CD4-positive, alpha-beta T cell (primary cell): Measurements from ENCODE around the gene GRIPAP1. TPM values are rescaled to one million over a fixed set of nuclear protein-coding genes. Genes with fewer than 3 reads are reported as not detected.

Experiments used
- ATAC-seq: fragments of 200-7000 bp; cut with Tn5 transposase; one replicate; pipeline ENCODE4 v1.10.0; 2022; ENCODE audit warnings: mild to moderate bottlenecking; ENCODE audit not compliant: poor library complexity
- CTCF ChIA-PET: fragments of 350-600 bp; sonication (Branson Sonifier 250); formaldehyde crosslinking; loops from one replicate; lab custom pipeline; 2021; ENCODE audit warnings: antibody characterized with exemption, inconsistent platforms; lab: Charles Lee
- POLR2A ChIA-PET: fragments of 350-600 bp; sonication (Branson Sonifier 250); formaldehyde crosslinking; loops from one replicate; lab custom pipeline; 2021; ENCODE audit warnings: antibody characterized with exemption, inconsistent platforms; lab: Charles Lee
- DNase-seq, 14 experiments: peaks; one replicate each; pipeline ENCODE4 v3.0.0-alpha.2; 2013 to 2020; ENCODE audit warnings: mixed read lengths in 2 of 14
- H3K27ac ChIP-seq, 2 donors: one replicate each; pipeline versions ENCODE4 v1.5.1 to v1.7.0; 2013; ENCODE audit warnings: low read length in 2 of 2, low read depth in 1 of 2, mild to moderate bottlenecking in 1 of 2
- H3K27me3 ChIP-seq, 2 experiments: 1 replicate in 1 of 2; 2 replicates in 1 of 2; pipeline versions ENCODE4 v1.6.1 to v1.7.0; 2013; ENCODE audit warnings: low read length in 2 of 2, control low read depth in 1 of 2, mild to moderate bottlenecking in 1 of 2, moderate library complexity in 1 of 2; ENCODE audit not compliant: insufficient read depth in 2 of 2, control insufficient read depth in 1 of 2
- H3K36me3 ChIP-seq: one replicate; pipeline ENCODE4 v1.6.1; 2013; ENCODE audit warnings: low read length, control low read depth; ENCODE audit not compliant: insufficient read depth
- H3K4me1 ChIP-seq: one replicate; pipeline ENCODE4 v1.6.1; 2013; ENCODE audit warnings: low read length, control low read depth; ENCODE audit not compliant: insufficient read depth
- H3K4me3 ChIP-seq: one replicate; pipeline ENCODE4 v1.5.1; 2013; ENCODE audit warnings: mild to moderate bottlenecking, low read length, moderate library complexity
- H3K9me3 ChIP-seq, 2 experiments: 1 replicate in 1 of 2; 2 replicates in 1 of 2; pipeline versions ENCODE4 v1.6.1 to v1.7.0; 2013; ENCODE audit warnings: low read length in 2 of 2, mild to moderate bottlenecking in 2 of 2, control low read depth in 1 of 2, moderate library complexity in 1 of 2; ENCODE audit not compliant: control insufficient read depth in 1 of 2, insufficient read depth in 1 of 2
- H3K27ac Mint-ChIP-seq: one replicate; pipeline ENCODE4 v1.8.0; 2020; ENCODE audit warnings: mixed read lengths
- H3K27me3 Mint-ChIP-seq: one replicate; pipeline ENCODE4 v1.8.0; 2021; ENCODE audit warnings: mixed read lengths
- H3K36me3 Mint-ChIP-seq: one replicate; pipeline ENCODE4 v1.8.0; 2021; ENCODE audit warnings: low read depth, mixed read lengths
- H3K4me1 Mint-ChIP-seq: one replicate; pipeline ENCODE4 v1.8.0; 2021; ENCODE audit warnings: low read depth, mixed read lengths
- H3K4me3 Mint-ChIP-seq: one replicate; pipeline ENCODE4 v1.8.0; 2020; ENCODE audit warnings: mild to moderate bottlenecking, mixed read lengths
- H3K9me3 Mint-ChIP-seq: one replicate; pipeline ENCODE4 v1.8.0; 2020; ENCODE audit warnings: mixed read lengths
- intact Hi-C, 2 experiments: fragments of 100-400 bp; cut with DNase I in 1 of 2; cut with micrococcal nuclease in 1 of 2; formaldehyde crosslinking; loops; one replicate each; pipeline versions ENCODE4 v1.15.1 to v1.9.0; 2023 to 2025; cut with DNase I, micrococcal nuclease
- total RNA-seq, 174 experiments: library from RNA in 2 of 174; stranded (reverse) in 2 of 174; gene quantifications; one replicate each; pipeline ENCODE4 v1.2.3 and lab custom pipeline; 2021 to 2026
- TF ChIP-seq, protein P1 (sequence below): fragments of 200-600 bp; IDR thresholded peaks from one replicate; pipeline ENCODE4 v1.8.0; 2022; ENCODE audit warnings: antibody characterized with exemption, mild to moderate bottlenecking

The GRIPAP1 gene
- total RNA-seq, 2 experiments from 2014 or later, result 100 to 101 TPM

DNA sequence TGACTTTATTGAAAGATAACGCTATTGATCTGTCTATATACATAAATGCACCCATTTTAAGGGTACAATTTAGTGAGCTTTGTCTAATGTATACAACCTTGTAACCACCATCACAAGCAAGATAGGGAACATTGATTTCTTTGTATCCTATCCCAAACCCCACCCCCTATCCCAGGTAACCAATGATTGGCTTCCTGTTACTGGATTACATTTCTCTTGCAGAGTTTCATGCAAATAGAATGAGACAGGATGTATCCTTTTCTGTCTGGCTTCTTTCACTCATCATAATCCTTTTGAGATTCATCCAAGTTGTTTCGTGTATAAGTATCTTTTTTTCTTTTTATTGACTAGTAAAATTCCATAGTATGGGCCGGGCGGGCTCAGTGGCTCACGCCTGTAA lies 1.6 kb upstream of the GRIPAP1 start:
- Mint-ChIP-seq H3K36me3 (peaks cover 18% of the 10 kb centered on the region), H3K27me3 (no peaks in the 10 kb centered on the region), H3K9me3 (no peaks in the 10 kb centered on the region), H3K4me3 (peak overlapping the region; percentile 69), H3K4me1 (peaks cover 22% of the 10 kb centered on the region), H3K27ac (peak overlapping the region; percentile 49)
- intact Hi-C loops, result loop anchor here (2.0 to 5.0 kb wide), 3 partner anchors 39 to 119 kb away; partner anchors contain the start of genes GPKOW (in 1 of the 2), OTUD5 (in 1 of the 2) and TFE3 (in 1 of the 2)
- ChIA-PET POLR2A (no interaction called here), CTCF (no interaction called here)
- Histone ChIP-seq H3K4me1 (peaks cover 27% of the 10 kb centered on the region), H3K9me3 (no peaks in the 10 kb centered on the region), H3K27me3 (no peaks in the 10 kb centered on the region), H3K4me3 (no peak overlapping the region), H3K27ac (no peak overlapping the region), H3K36me3 (peaks cover 4% of the 10 kb centered on the region)
- ATAC-seq, result no peak
- TF ChIP-seq, protein P1, sequence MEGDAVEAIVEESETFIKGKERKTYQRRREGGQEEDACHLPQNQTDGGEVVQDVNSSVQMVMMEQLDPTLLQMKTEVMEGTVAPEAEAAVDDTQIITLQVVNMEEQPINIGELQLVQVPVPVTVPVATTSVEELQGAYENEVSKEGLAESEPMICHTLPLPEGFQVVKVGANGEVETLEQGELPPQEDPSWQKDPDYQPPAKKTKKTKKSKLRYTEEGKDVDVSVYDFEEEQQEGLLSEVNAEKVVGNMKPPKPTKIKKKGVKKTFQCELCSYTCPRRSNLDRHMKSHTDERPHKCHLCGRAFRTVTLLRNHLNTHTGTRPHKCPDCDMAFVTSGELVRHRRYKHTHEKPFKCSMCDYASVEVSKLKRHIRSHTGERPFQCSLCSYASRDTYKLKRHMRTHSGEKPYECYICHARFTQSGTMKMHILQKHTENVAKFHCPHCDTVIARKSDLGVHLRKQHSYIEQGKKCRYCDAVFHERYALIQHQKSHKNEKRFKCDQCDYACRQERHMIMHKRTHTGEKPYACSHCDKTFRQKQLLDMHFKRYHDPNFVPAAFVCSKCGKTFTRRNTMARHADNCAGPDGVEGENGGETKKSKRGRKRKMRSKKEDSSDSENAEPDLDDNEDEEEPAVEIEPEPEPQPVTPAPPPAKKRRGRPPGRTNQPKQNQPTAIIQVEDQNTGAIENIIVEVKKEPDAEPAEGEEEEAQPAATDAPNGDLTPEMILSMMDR, result no peak
- no peak for DNase-seq

DNA sequence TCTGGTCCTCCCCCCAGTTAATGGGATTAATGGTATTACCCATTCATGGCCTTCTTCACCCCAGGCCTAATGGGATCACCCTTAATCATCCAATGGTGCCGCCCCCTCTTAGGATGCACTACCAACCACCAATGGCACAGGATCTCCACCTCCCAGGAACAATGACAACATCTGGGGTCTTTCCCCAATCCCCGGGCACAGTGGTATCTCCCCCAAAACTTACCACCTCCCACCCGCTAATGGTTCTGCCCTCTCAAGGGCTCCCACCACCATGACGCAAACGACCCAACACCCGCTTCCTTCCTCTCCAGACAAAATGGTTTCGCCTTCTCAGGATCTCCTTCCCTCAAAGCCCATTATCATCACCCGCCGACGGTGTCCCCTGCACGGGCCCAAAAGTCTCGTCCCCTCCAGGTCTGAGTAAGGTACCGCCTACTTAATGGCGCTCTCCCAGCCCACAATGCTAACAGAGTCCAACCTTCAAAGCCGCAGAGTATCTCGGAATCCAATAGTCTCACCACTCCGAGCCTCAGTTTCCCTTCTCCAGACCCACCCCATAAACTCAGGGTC lies 458 bp downstream of the GRIPAP1 start:
- ChIA-PET POLR2A (interaction anchor here (0.6 to 2.0 kb wide), 15 partner anchors 29 to 462 kb away, joined by 3 to 34 read pairs (median 5); partner anchors contain the start of genes KCND1, OTUD5, PQBP1 and SLC35A2), CTCF (no interaction called here)
- Mint-ChIP-seq H3K27me3 (no peaks in the 10 kb centered on the region), H3K4me1 (peaks cover 26% of the 10 kb centered on the region), H3K9me3 (no peaks in the 10 kb centered on the region), H3K27ac (peak overlapping the region; percentile 98), H3K4me3 (peak overlapping the region; percentile 96), H3K36me3 (peaks cover 39% of the 10 kb centered on the region)
- H3K9me3 ChIP-seq, result no peaks in the 10 kb centered on the region
- no peaks in the 10 kb centered on the region for H3K27me3 ChIP-seq
- peaks cover 27% of the 10 kb centered on the region for H3K4me1 ChIP-seq
- H3K36me3 ChIP-seq, result peaks cover 21% of the 10 kb centered on the region
- ATAC-seq (peak; percentile 59), DNase-seq (peak; percentile 4 to 86 (median 36))
- H3K4me3 ChIP-seq, result peak overlapping the region; percentile 93
- TF ChIP-seq, protein P1, result no peak
- peak overlapping the region; percentile 84 to 96 for H3K27ac ChIP-seq
- intact Hi-C loops, result loop anchor here (2.0 to 5.0 kb wide), 3 partner anchors 41 to 121 kb away; partner anchors contain the start of genes GPKOW (in 1 of the 2), OTUD5 (in 1 of the 2) and TFE3 (in 1 of the 2)

DNA sequence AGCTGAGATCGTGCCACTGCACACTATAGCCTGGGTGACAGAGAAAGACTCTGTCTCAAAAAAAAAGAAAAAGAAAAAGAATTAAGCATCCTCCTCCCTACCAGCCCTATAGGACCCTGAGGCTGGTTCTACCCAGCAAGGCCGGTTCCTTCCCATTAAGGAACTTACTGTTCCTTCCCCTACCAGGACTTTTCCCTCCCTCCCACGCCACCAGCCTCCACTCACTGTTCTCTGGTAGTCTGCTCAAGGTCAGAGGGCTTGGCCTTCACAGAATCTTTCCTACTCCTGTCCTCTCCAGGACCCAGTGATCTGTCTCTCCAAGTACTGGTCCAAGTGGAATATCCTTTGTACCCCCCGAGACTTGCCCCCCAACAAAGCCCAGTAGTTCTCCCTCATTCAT lies 1.4 kb downstream of the GRIPAP1 start:
- Histone ChIP-seq H3K36me3 (peaks cover 28% of the 10 kb centered on the region), H3K27ac (peak overlapping the region in 1 of 2 donors; percentile 96), H3K27me3 (no peaks in the 10 kb centered on the region), H3K4me1 (peaks cover 27% of the 10 kb centered on the region), H3K4me3 (no peak overlapping the region), H3K9me3 (no peaks in the 10 kb centered on the region)
- TF ChIP-seq, protein P1, result no peak
- Mint-ChIP-seq H3K4me3 (peak overlapping the region; percentile 96), H3K36me3 (peaks cover 41% of the 10 kb centered on the region), H3K4me1 (peaks cover 26% of the 10 kb centered on the region), H3K27ac (peak overlapping the region; percentile 98), H3K27me3 (no peaks in the 10 kb centered on the region), H3K9me3 (no peaks in the 10 kb centered on the region)
- intact Hi-C loops, result loop anchor here in 1 of 2 experiments (5.0 kb wide), 2 partner anchors 43 to 122 kb away; partner anchors contain the start of genes GPKOW and OTUD5
- DNase-seq (no peak), ATAC-seq (no peak)
- CTCF ChIA-PET, result no interaction called here
- POLR2A ChIA-PET, result no interaction called here
